Naive thymus-derived CD8-positive, alpha-beta T cell (primary cell): Measurements from ENCODE around the gene DSCAM. TPM values are rescaled to one million over a fixed set of nuclear protein-coding genes. Genes with fewer than 3 reads are reported as not detected.

Experiments
- ATAC-seq, 2 donors: fragments of 150-1000 bp; cut with Tn5 transposase in 1 of 2; sonication (Bioruptor Pico), chemical (Tn5 transposase) in 1 of 2; 1 replicate in 1 of 2; 2 replicates in 1 of 2; pipeline ENCODE4 v1.10.0; 2021; ENCODE audit warnings: mild to moderate bottlenecking in 2 of 2, moderate library complexity in 2 of 2
- POLR2A ChIA-PET: fragments of 350-600 bp; sonication (Branson Sonifier 250); formaldehyde crosslinking; loops from one replicate; lab custom pipeline; 2021; ENCODE audit warnings: antibody characterized with exemption; lab: Charles Lee
- DNase-seq, 10 donors: peaks; one replicate each; pipeline versions ENCODE4 v3.0.0 to v3.0.0-alpha.2; 2020 to 2022
- H3K27ac Mint-ChIP-seq, 10 donors: one replicate each; pipeline ENCODE4 v1.8.0; 2020 to 2022; ENCODE audit warnings: mild to moderate bottlenecking in 10 of 10, mixed read lengths in 10 of 10, moderate library complexity in 4 of 10, inconsistent platforms in 1 of 10
- H3K27me3 Mint-ChIP-seq, 5 donors: one replicate each; pipeline ENCODE4 v1.8.0; 2021 to 2022; ENCODE audit warnings: mixed read lengths in 5 of 5
- H3K36me3 Mint-ChIP-seq, 3 donors: one replicate each; pipeline ENCODE4 v1.8.0; 2020 to 2022; ENCODE audit warnings: mixed read lengths in 3 of 3, mild to moderate bottlenecking in 2 of 3, inconsistent platforms in 1 of 3
- H3K4me1 Mint-ChIP-seq, 4 donors: one replicate each; pipeline ENCODE4 v1.8.0; 2021 to 2022; ENCODE audit warnings: mixed read lengths in 4 of 4
- H3K4me3 Mint-ChIP-seq, 10 donors: one replicate each; pipeline ENCODE4 v1.8.0; 2020 to 2022; ENCODE audit warnings: mild to moderate bottlenecking in 10 of 10, mixed read lengths in 10 of 10, moderate library complexity in 6 of 10, inconsistent platforms in 1 of 10
- H3K9me3 Mint-ChIP-seq, 9 donors: one replicate each; pipeline ENCODE4 v1.8.0; 2020 to 2022; ENCODE audit warnings: mixed read lengths in 9 of 9, mild to moderate bottlenecking in 3 of 9, inconsistent platforms in 1 of 9, moderate library complexity in 1 of 9
- polyA plus RNA-seq, 3 donors: library from polyadenylated mRNA; unstranded; fragments of 300-500 nt; fragmentation: Illumina TruSeq; gene quantifications; one replicate each; pipeline ENCODE4 v1.2.3, GENCODE V29; 2021
- total RNA-seq, 8 experiments: library from RNA in 2 of 8; stranded (reverse) in 2 of 8; gene quantifications; one replicate each; pipeline ENCODE4 v1.2.3 and lab custom pipeline; 2021 to 2026

DSCAM gene
- total and polyA plus RNA-seq, 5 experiments from 2014 or later: not detected

DNA sequence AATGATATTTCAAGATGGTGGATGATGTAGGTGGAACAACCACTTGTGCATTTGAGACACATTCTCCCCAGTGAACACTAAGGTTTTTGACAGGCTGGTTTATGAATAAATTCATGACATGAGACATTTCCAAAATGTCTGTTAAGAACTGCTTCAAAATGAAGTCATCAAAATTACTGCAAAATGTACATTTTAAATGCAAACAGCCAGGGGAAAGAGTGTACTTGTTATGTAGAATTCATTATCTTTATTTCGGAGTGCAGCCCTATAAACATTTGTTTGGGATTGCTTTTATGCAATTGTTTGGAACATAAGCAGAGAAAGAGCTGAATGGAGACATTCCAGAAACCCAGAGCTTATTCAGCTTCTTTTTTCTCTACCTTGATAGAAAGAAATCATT is 49.5 kb downstream of the DSCAM start:
- Mint-ChIP-seq H3K4me3 (no peak overlapping the region), H3K9me3 (peaks cover 3 to 50% (median 35%) of the 10 kb centered on the region in 9 donors), H3K27ac (no peak overlapping the region), H3K4me1 (no peaks in the 10 kb centered on the region), H3K27me3 (peaks cover 0 to 12% (median 0%) of the 10 kb centered on the region in 5 donors), H3K36me3 (peaks cover 0 to 26% (median 0%) of the 10 kb centered on the region in 3 donors)
- ATAC-seq (no peak), DNase-seq (no peak)
- POLR2A ChIA-PET: no interaction called here

DNA sequence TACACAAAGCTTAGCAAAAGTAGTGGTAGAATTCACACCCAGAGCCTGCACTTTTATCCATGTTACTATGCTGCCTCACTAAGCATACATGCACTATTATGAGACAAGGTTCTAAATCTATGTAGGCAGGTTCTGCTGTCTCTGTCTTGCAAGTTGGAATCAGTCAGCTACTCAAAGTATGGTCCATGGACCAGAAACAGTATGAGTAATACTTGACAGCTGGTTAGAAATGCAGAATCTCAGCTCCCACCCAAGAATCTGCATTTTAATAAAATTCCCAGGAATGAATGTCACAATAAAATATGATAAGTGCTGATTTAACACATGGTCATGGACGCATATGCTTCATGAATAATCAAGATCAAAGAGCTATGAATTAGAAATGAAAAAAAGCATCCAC is 50.5 kb downstream of the DSCAM start:
- Mint-ChIP-seq H3K27ac (no peak overlapping the region), H3K9me3 (peaks cover 2 to 40% (median 27%) of the 10 kb centered on the region in 9 donors), H3K4me1 (no peaks in the 10 kb centered on the region), H3K36me3 (peaks cover 0 to 26% (median 0%) of the 10 kb centered on the region in 3 donors), H3K27me3 (peaks cover 0 to 13% (median 0%) of the 10 kb centered on the region in 5 donors), H3K4me3 (no peak overlapping the region)
- POLR2A ChIA-PET: no interaction called here
- DNase-seq: no peak
- ATAC-seq: no peak

DNA sequence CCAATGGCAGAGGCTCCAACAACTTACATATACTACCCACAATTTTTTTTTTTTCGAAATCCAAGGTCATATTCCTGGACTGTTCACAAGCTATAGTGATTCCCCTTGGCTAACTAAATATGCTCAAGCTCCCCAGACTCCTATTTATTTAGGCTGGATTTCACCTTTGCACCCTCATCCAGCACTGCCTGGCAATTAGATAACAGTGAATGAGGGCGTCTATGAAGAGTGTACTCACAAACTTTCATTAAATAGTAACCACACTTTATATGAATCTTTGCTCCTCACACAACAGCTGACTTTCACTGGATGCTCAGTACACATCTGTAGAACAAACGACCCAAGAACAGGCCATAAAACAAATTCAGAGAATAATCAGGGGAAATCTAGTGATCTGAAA is 51.6 kb downstream of the DSCAM start:
- H3K27me3 Mint-ChIP-seq: peaks cover 0 to 13% (median 0%) of the 10 kb centered on the region in 5 donors
- no peaks in the 10 kb centered on the region for H3K4me1 Mint-ChIP-seq
- H3K36me3 Mint-ChIP-seq: peaks cover 0 to 20% (median 0%) of the 10 kb centered on the region in 3 donors
- peaks cover 2 to 32% (median 18%) of the 10 kb centered on the region in 9 donors for H3K9me3 Mint-ChIP-seq
- H3K4me3 Mint-ChIP-seq: no peak overlapping the region
- POLR2A ChIA-PET: interaction anchor here (0.7 kb wide), 1 partner anchor 379 kb away, joined by 5 read pairs; no protein-coding TSS in a partner anchor
- ATAC-seq (no peak), DNase-seq (no peak)
- no peak overlapping the region for H3K27ac Mint-ChIP-seq

DNA sequence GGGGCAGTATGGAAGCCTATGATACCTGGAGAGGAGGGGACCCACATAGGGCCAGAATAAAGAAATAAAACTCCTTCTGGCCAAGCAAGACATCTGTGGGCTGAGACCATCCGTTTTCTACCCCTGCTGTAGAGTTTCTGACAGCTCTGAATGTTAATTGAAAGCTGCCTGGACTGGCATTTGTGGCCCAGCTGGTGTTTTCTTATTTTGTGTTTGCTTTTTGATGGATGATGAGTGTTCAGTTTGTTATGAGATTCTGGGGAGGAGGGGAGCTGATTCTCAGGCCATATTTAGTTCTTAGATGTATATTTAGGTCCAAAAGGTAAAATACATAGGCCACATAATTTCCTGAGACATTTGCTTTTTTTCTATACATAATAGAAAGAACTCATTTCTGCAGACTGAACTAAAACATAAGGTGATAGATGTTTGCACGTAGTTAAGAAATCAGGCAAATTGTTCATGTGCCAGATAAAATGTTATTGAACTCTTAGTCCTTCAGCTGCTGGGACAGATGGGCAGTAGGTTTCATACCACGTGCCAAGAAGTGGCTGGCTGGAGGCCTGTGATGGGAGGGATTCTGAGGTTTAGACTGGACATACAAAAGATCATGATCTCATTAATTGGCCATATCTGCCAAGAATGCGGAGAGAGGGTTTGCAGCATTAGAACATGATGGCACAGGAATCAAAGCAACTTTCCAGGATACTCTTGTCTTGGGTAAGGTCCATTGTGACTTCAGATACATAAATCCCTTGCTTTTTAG is 54.1 kb downstream of the DSCAM start:
- H3K27me3 Mint-ChIP-seq: peaks cover 0 to 13% (median 0%) of the 10 kb centered on the region in 5 donors
- POLR2A ChIA-PET: no interaction called here
- ATAC-seq (no peak), DNase-seq (no peak)
- peaks cover under 1 to 26% (median 5%) of the 10 kb centered on the region in 9 donors for H3K9me3 Mint-ChIP-seq
- no peak overlapping the region for H3K27ac Mint-ChIP-seq
- H3K36me3 Mint-ChIP-seq: peaks cover 0 to 11% (median 0%) of the 10 kb centered on the region in 3 donors
- H3K4me3 Mint-ChIP-seq: no peak overlapping the region
- no peaks in the 10 kb centered on the region for H3K4me1 Mint-ChIP-seq

DNA sequence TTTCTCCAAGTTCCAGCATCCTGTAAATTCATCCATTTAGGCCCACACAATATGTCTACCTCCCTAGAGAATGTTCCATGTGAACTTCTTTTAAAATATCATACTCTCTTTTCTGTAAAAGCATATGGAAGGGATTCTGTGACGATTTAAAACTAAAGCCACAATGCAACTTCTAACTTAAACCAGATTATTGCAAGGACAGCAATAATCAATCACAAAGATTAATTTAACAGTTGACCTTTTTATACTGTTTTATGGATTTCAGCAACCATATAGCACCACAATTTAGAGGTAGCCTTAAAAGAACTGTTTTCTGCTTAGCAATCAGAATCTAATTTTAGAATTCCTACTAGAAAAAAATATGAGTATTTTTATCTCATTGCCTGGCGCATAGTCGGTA is 58.3 kb downstream of the DSCAM start:
- Mint-ChIP-seq H3K4me3 (no peak overlapping the region), H3K36me3 (no peaks in the 10 kb centered on the region), H3K27me3 (peaks cover 0 to 9% (median 0%) of the 10 kb centered on the region in 5 donors), H3K27ac (no peak overlapping the region), H3K9me3 (peaks cover 0 to 6% (median 0%) of the 10 kb centered on the region in 9 donors), H3K4me1 (no peaks in the 10 kb centered on the region)
- DNase-seq (no peak), ATAC-seq (no peak)
- POLR2A ChIA-PET: interaction anchor here (0.6 kb wide), 1 partner anchor 134 kb away, joined by 3 read pairs; no protein-coding TSS in a partner anchor

DNA sequence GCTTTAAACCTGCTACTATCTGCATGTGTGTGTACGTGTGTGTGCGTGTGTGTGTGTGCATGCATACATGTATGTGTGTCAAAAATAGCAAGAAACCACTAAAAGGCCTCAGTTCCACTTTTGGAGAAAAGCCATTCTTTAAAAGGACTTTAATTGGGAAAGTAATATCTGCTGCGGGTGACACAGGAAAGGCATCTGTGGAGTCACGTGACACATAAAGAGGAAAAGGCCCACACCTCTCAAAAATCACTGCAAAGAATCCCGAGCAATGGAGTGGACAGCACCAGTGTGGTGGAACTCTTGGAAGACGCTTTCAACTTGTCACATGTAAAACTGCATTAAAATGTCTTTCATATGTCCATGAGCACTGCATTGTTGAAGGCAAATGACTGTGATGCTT is 63.6 kb downstream of the DSCAM start:
- Mint-ChIP-seq H3K4me3 (no peak overlapping the region), H3K27ac (no peak overlapping the region), H3K4me1 (no peaks in the 10 kb centered on the region), H3K9me3 (peaks cover 0 to 4% (median 0%) of the 10 kb centered on the region in 9 donors), H3K36me3 (no peaks in the 10 kb centered on the region), H3K27me3 (peaks cover 0 to 3% (median 0%) of the 10 kb centered on the region in 5 donors)
- no peak for DNase-seq
- ATAC-seq: no peak
- POLR2A ChIA-PET: no interaction called here

GRCh38 chr21:40770435-40771055 is 76.4 kb downstream of the DSCAM start:
- Mint-ChIP-seq H3K27ac (no peak overlapping the region), H3K27me3 (peaks cover 0 to 15% (median 0%) of the 10 kb centered on the region in 5 donors), H3K4me3 (no peak overlapping the region), H3K9me3 (peaks cover 0 to 6% (median 0%) of the 10 kb centered on the region in 9 donors), H3K4me1 (no peaks in the 10 kb centered on the region), H3K36me3 (no peaks in the 10 kb centered on the region)
- POLR2A ChIA-PET: no interaction called here
- no peak for ATAC-seq
- no peak for DNase-seq

DNA sequence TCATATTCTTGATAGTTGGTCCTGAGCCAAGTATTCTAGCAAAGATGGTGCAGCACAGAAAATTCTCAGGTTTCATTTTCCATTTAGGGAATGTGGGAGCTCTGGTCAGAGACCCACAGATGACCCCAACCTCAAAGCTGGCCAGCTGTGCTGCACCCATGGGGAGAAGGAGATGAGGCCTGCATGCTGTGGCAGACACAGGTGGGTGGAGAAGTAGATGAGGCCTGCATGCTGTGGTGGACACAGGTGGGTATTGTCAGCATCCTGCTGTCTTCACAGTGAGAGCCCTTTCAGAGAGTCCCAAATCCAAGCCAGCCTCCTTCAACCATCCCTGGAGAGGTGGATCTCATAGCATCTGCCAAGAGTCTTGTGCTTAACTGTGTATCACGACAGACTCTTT is 77.7 kb downstream of the DSCAM start:
- DNase-seq: no peak
- Mint-ChIP-seq H3K27ac (no peak overlapping the region), H3K27me3 (peaks cover 0 to 15% (median 2%) of the 10 kb centered on the region in 5 donors), H3K4me3 (no peak overlapping the region), H3K36me3 (no peaks in the 10 kb centered on the region), H3K9me3 (peaks cover 0 to 6% (median 0%) of the 10 kb centered on the region in 9 donors), H3K4me1 (no peaks in the 10 kb centered on the region)
- POLR2A ChIA-PET: no interaction called here
- no peak for ATAC-seq

GRCh38 chr21:40768056-40768455 is 78.9 kb downstream of the DSCAM start:
- H3K27ac Mint-ChIP-seq: no peak overlapping the region
- POLR2A ChIA-PET: interaction anchor here (0.6 kb wide), 1 partner anchor 57 kb away, joined by 3 read pairs; no protein-coding TSS in a partner anchor
- no peak overlapping the region for H3K4me3 Mint-ChIP-seq
- H3K4me1 Mint-ChIP-seq: no peaks in the 10 kb centered on the region
- peaks cover 0 to 11% (median 2%) of the 10 kb centered on the region in 5 donors for H3K27me3 Mint-ChIP-seq
- H3K9me3 Mint-ChIP-seq: peaks cover 0 to 8% (median 0%) of the 10 kb centered on the region in 9 donors
- H3K36me3 Mint-ChIP-seq: no peaks in the 10 kb centered on the region
- no peak for ATAC-seq
- DNase-seq: no peak

DNA sequence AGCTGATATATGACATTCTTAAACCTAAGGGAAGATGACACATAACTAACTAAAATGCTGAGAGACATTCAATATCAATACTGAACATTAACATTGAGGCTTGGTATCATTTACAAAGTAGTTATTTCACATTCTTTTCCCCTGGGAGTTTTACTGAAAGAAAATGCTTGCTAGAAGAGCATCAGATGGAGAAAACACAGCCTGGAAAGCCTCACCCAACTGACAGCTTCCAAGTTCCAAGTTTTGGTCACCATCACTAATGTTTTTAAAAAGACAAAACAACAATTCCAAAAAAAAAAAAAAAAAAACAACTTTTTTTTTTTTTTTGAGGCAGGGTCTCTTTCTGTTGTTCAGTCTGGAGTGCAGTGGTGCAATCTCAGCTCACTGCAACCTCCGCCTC is 80.6 kb downstream of the DSCAM start:
- no peak overlapping the region for H3K4me3 Mint-ChIP-seq
- no peak overlapping the region for H3K27ac Mint-ChIP-seq
- peaks cover 0 to 8% (median 0%) of the 10 kb centered on the region in 9 donors for H3K9me3 Mint-ChIP-seq
- no peaks in the 10 kb centered on the region for H3K4me1 Mint-ChIP-seq
- POLR2A ChIA-PET: no interaction called here
- DNase-seq (no peak), ATAC-seq (no peak)
- no peaks in the 10 kb centered on the region for H3K36me3 Mint-ChIP-seq
- peaks cover 0 to 5% (median 2%) of the 10 kb centered on the region in 5 donors for H3K27me3 Mint-ChIP-seq

- H3K36me3 Mint-ChIP-seq: no peaks in the 10 kb centered on the region
- H3K27ac Mint-ChIP-seq: no peak overlapping the region
- ATAC-seq (no peak), DNase-seq (no peak)
- H3K4me3 Mint-ChIP-seq: no peak overlapping the region
- H3K27me3 Mint-ChIP-seq: peaks cover 0 to 10% (median 2%) of the 10 kb centered on the region in 5 donors
- POLR2A ChIA-PET: no interaction called here
- H3K9me3 Mint-ChIP-seq: peaks cover 0 to 11% (median 0%) of the 10 kb centered on the region in 9 donors
- no peaks in the 10 kb centered on the region for H3K4me1 Mint-ChIP-seq
Measured at GRCh38 chr21:40765811-40766210, 81.1 kb downstream of the DSCAM start.

GRCh38 chr21:40760821-40761220 is 86.1 kb downstream of the DSCAM start:
- Mint-ChIP-seq H3K27ac (no peak overlapping the region), H3K4me3 (no peak overlapping the region), H3K27me3 (peaks cover 0 to 26% (median 8%) of the 10 kb centered on the region in 5 donors), H3K9me3 (peaks cover 0 to 16% (median 0%) of the 10 kb centered on the region in 9 donors), H3K4me1 (no peaks in the 10 kb centered on the region), H3K36me3 (peaks cover 0 to 2% (median 0%) of the 10 kb centered on the region in 3 donors)
- no peak for ATAC-seq
- no peak for DNase-seq
- POLR2A ChIA-PET: no interaction called here

DNA sequence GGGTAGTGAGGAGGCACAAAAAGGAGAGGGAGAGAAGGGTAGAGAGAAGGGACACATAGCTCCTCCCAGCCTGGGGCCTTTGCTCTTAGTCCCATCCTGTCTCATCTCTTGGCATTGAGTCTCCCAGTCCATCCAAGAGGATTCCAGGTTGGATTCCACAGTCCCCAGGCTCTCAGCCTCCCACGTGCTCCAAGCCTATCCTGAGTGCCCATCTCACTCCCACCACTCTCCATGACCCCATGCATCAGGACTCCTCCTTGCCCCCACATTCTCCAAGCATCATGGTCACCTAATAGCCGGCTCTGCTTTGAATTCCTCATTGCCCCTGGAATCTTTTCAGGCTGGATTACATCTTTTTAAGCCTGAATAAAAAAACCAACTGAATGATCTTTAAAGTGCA is 87.9 kb downstream of the DSCAM start:
- Mint-ChIP-seq H3K36me3 (peaks cover 0 to 2% (median 0%) of the 10 kb centered on the region in 3 donors), H3K4me1 (no peaks in the 10 kb centered on the region), H3K27me3 (peaks cover 4 to 39% (median 9%) of the 10 kb centered on the region in 5 donors), H3K4me3 (no peak overlapping the region), H3K27ac (no peak overlapping the region), H3K9me3 (peaks cover 0 to 25% (median 0%) of the 10 kb centered on the region in 9 donors)
- POLR2A ChIA-PET: no interaction called here
- no peak for DNase-seq
- ATAC-seq: no peak
